Measurements from ENCODE around the gene MYO3B. TPM values are rescaled to one million over a fixed set of nuclear protein-coding genes. Genes with fewer than 3 reads are reported as not detected.

The MYO3B gene
- total RNA-seq, 2 donors from 2014 or later, result 0.05 to 0.32 TPM

- no peak for DNase-seq
- H3K9me3 ChIP-seq, result no peaks in the 10 kb centered on the region
- no peaks in the 10 kb centered on the region for H3K27me3 ChIP-seq
- no peak for TF ChIP-seq CTCF (IDR thresholded peaks at IDR 0.05)
- no peaks in the 10 kb centered on the region for H3K4me1 ChIP-seq
- intact Hi-C loops (cut with DNase I), result no loop called here
- H3K4me3 ChIP-seq, result no peak overlapping the region
- no peak overlapping the region for H3K9ac ChIP-seq (ENCODE audit: low read depth in 2 of 2, low read length in 2 of 2)
- H3K36me3 ChIP-seq, result no peaks in the 10 kb centered on the region
- H3K27ac ChIP-seq, result no peak overlapping the region
Measured at GRCh38 chr2:170336408-170336807, 158.5 kb downstream of the MYO3B start.

- Histone ChIP-seq H3K4me1 (no peaks in the 10 kb centered on the region), H3K9me3 (no peaks in the 10 kb centered on the region), H3K4me3 (no peak overlapping the region), H3K36me3 (no peaks in the 10 kb centered on the region), H3K27ac (no peak overlapping the region), H3K9ac (ENCODE audit: low read depth in 2 of 2, low read length in 2 of 2) (no peak overlapping the region), H3K27me3 (no peaks in the 10 kb centered on the region)
- no peak for DNase-seq
- intact Hi-C loops (cut with DNase I), result no loop called here
- TF ChIP-seq CTCF (IDR thresholded peaks at IDR 0.05), result no peak
Measured at GRCh38 chr2:170336916-170337315, 159.0 kb downstream of the MYO3B start.

- intact Hi-C loops (cut with DNase I), result no loop called here
Measured at GRCh38 chr2:170339322-170339721, 161.4 kb downstream of the MYO3B start.

GRCh38 chr2:170339750-170340692 lies 162.1 kb downstream of the MYO3B start:
- Histone ChIP-seq H3K36me3 (no peaks in the 10 kb centered on the region), H3K4me1 (no peaks in the 10 kb centered on the region), H3K9me3 (no peaks in the 10 kb centered on the region), H3K27ac (no peak overlapping the region), H3K9ac (ENCODE audit: low read depth in 2 of 2, low read length in 2 of 2) (no peak overlapping the region), H3K4me3 (no peak overlapping the region), H3K27me3 (no peaks in the 10 kb centered on the region)
- TF ChIP-seq CTCF (IDR thresholded peaks at IDR 0.05), result no peak
- intact Hi-C loops (cut with DNase I), result no loop called here
- no peak for DNase-seq

More at GRCh38 chr2:170339322-170339721, 161.4 kb downstream of the MYO3B start:
- H3K27ac ChIP-seq, result no peak overlapping the region
- H3K36me3 ChIP-seq, result no peaks in the 10 kb centered on the region
- no peaks in the 10 kb centered on the region for H3K4me1 ChIP-seq
- no peak overlapping the region for H3K4me3 ChIP-seq
- H3K9me3 ChIP-seq, result no peaks in the 10 kb centered on the region
- no peak for DNase-seq
- H3K27me3 ChIP-seq, result no peaks in the 10 kb centered on the region
- no peak for TF ChIP-seq CTCF (IDR thresholded peaks at IDR 0.05)
- H3K9ac ChIP-seq (ENCODE audit: low read depth in 2 of 2, low read length in 2 of 2), result no peak overlapping the region

- Histone ChIP-seq H3K9ac (ENCODE audit: low read depth in 2 of 2, low read length in 2 of 2) (no peak overlapping the region), H3K27me3 (no peaks in the 10 kb centered on the region), H3K27ac (no peak overlapping the region), H3K9me3 (no peaks in the 10 kb centered on the region), H3K36me3 (no peaks in the 10 kb centered on the region), H3K4me3 (no peak overlapping the region), H3K4me1 (no peaks in the 10 kb centered on the region)
- TF ChIP-seq CTCF (IDR thresholded peaks at IDR 0.05), result no peak
- intact Hi-C loops (cut with DNase I), result no loop called here
- no peak for DNase-seq
Measured at GRCh38 chr2:170340693-170341068, 162.7 kb downstream of the MYO3B start.

Measured in colonic mucosa (tissue), 4 donors.